ENCODE data around the gene GRIN2B. TPM values are rescaled to one million over a fixed set of nuclear protein-coding genes. Genes with fewer than 3 reads are reported as not detected.

GRIN2B gene
- total and polyA plus RNA-seq, 2 of the 13 experiments (the other 11 are each of a cell fraction or from before 2014, with no cell fraction given), result 0.05 to 0.13 TPM

GRCh38 chr12:13937735-13938134 lies 43.7 kb downstream of the GRIN2B start:
- no peak for FAIRE-seq
- ATAC-seq, result no peak
- intact Hi-C loops (cut with micrococcal nuclease; ENCODE audit: unreplicated experiment) (no loop called here), in situ Hi-C loops (cut with HindIII; ENCODE audit: extremely low pct_ligation_motif_present, low pct_unique_long_range_greater_than_20kb) (loop anchor here (25.0 kb wide), 1 partner anchor 200 kb away; no protein-coding TSS in a partner anchor)
- H2AFZ ChIP-seq (ENCODE audit: low read length), result no peak overlapping the region
- no peaks in the 10 kb centered on the region for H3K9me3 ChIP-seq (ENCODE audit: low read length)
- no peaks in the 10 kb centered on the region; a peak in 1 of 5 replicates for H3K27me3 ChIP-seq (ENCODE audit: control insufficient read depth in 1 of 2, insufficient read depth in 2 of 2, low read length in 2 of 2)
- no TSS peak for BruUV-seq (replicated peaks)
- no peaks in the 10 kb centered on the region for H3K36me3 ChIP-seq (replicated peaks in 1 of 2; ENCODE audit: control insufficient read depth in 1 of 2, insufficient read depth in 2 of 2, low read length in 2 of 2)
- H3K79me2 ChIP-seq (ENCODE audit: insufficient read depth, low read length), result no peaks in the 10 kb centered on the region
- TF ChIP-seq RCOR2 (CRISPR knock-in tag; IDR thresholded peaks at IDR 0.05), result no peak
- H3K4me1 ChIP-seq (ENCODE audit: insufficient read depth, low read length), result peaks cover 10% of the 10 kb centered on the region
- H3K27ac ChIP-seq (ENCODE audit: extremely low read length, insufficient read depth, low read length), result no peak overlapping the region
- no peak overlapping the region for H3K9ac ChIP-seq (ENCODE audit: insufficient read depth, low read depth, low read length)
- ChIA-PET CTCF (ENCODE audit: low intra/inter-chr PET ratio, low total read pairs) (no interaction called here), POLR2A (no interaction called here)
- H3K4me2 ChIP-seq (ENCODE audit: low read depth, low read length), result no peak overlapping the region
- no peak overlapping the region for H3K4me3 ChIP-seq (replicated peaks in 1 of 3; ENCODE audit: insufficient read depth in 1 of 3, low read depth in 2 of 3, low read length in 3 of 3)
- DNase-seq (ENCODE audit: low spot score), result no peak
- 0% methylated on average over 2 of the region's 2 CpGs for WGBS (ENCODE audit: low lambda C conversion rate)
- H4K20me1 ChIP-seq (ENCODE audit: insufficient read depth, low read length), result no peaks in the 10 kb centered on the region

GRCh38 chr12:13935169-13935568 lies 46.2 kb downstream of the GRIN2B start:
- intact Hi-C loops (cut with micrococcal nuclease; ENCODE audit: unreplicated experiment), result no loop called here
- Histone ChIP-seq H2AFZ (ENCODE audit: low read length) (no peak overlapping the region), H3K4me1 (ENCODE audit: insufficient read depth, low read length) (no peaks in the 10 kb centered on the region), H3K9me3 (ENCODE audit: low read length) (no peaks in the 10 kb centered on the region), H3K36me3 (replicated peaks in 1 of 2; ENCODE audit: control insufficient read depth in 1 of 2, insufficient read depth in 2 of 2, low read length in 2 of 2) (no peaks in the 10 kb centered on the region), H3K9ac (ENCODE audit: insufficient read depth, low read depth, low read length) (no peak overlapping the region), H3K27me3 (ENCODE audit: control insufficient read depth in 1 of 2, insufficient read depth in 2 of 2, low read length in 2 of 2) (no peaks in the 10 kb centered on the region), H3K27ac (ENCODE audit: extremely low read length, insufficient read depth, low read length) (no peak overlapping the region), H3K4me2 (ENCODE audit: low read depth, low read length) (no peak overlapping the region), H4K20me1 (ENCODE audit: insufficient read depth, low read length) (no peaks in the 10 kb centered on the region), H3K79me2 (ENCODE audit: insufficient read depth, low read length) (no peaks in the 10 kb centered on the region), H3K4me3 (replicated peaks in 1 of 3; ENCODE audit: insufficient read depth in 1 of 3, low read depth in 2 of 3, low read length in 3 of 3) (no peak overlapping the region)
- ATAC-seq (no peak), DNase-seq (ENCODE audit: low spot score) (no peak), FAIRE-seq (no peak)
- ChIA-PET POLR2A (no interaction called here), CTCF (ENCODE audit: low intra/inter-chr PET ratio, low total read pairs) (no interaction called here)
- 0% methylated on average over 2 of the region's 2 CpGs for WGBS (ENCODE audit: low lambda C conversion rate)
- no TSS peak for BruUV-seq (replicated peaks)
- in situ Hi-C loops (cut with HindIII; ENCODE audit: extremely low pct_ligation_motif_present, low pct_unique_long_range_greater_than_20kb), result loop anchor here (25.0 kb wide), 1 partner anchor 198 kb away; no protein-coding TSS in a partner anchor
- TF ChIP-seq ZNF569 (CRISPR knock-in tag; IDR thresholded peaks at IDR 0.05; ENCODE audit: borderline replicate concordance), result no peak
- no peak for TF ChIP-seq PRPF4 (IDR thresholded peaks at IDR 0.05; ENCODE audit: low read depth, low read length, poor library complexity, severe bottlenecking)
- no peak for TF ChIP-seq SKI (IDR thresholded peaks at IDR 0.05; ENCODE audit: partially characterized antibody)
- TF ChIP-seq SUZ12 (IDR thresholded peaks at IDR 0.05; ENCODE audit: low read depth, low read length), result no peak
- TF ChIP-seq TAF15 (IDR thresholded peaks at IDR 0.05; ENCODE audit: low read depth, low read length, poor library complexity, severe bottlenecking), result no peak

All from HepG2 (cell line).